SU-DHL-6 (cell line): Measurements from ENCODE around the gene ALOXE3.

Experiments used
- H2AFZ ChIP-seq: fragments of 200-600 bp; sonication (generic); 2 replicates; pipeline ENCODE4 v1.6.1; 2014; ENCODE audit warnings: low read depth, mild to moderate bottlenecking, moderate library complexity, mixed read lengths, antibody characterized with exemption, low read length; ENCODE audit not compliant: severe bottlenecking
- H3F3A ChIP-seq: fragments of 200-600 bp; shearing (Covaris generic); 2 replicates; pipeline ENCODE4 v1.6.0; 2016; ENCODE audit warnings: antibody characterized with exemption, mild to moderate bottlenecking; ENCODE audit not compliant: insufficient read depth
- H3K27ac ChIP-seq: fragments of 200-600 bp; sonication (generic); 2 replicates; pipeline ENCODE4 v1.5.1; 2016; ENCODE audit warnings: low read depth, mild to moderate bottlenecking, low read length, moderate library complexity, mixed read lengths
- H3K27me3 ChIP-seq: fragments of 200-600 bp; sonication (generic), shearing (Covaris generic); 2 replicates; pipeline ENCODE4 v1.6.0; 2014; ENCODE audit warnings: mild to moderate bottlenecking, low read length
- H3K36me3 ChIP-seq: fragments of 200-600 bp; sonication (generic); 2 replicates; pipeline ENCODE4 v1.6.1; 2014; ENCODE audit warnings: mild to moderate bottlenecking, low read length, mixed read lengths
- H3K4me2 ChIP-seq: fragments of 300-600, 200-600 bp; shearing (Covaris generic), sonication (generic); 2 replicates; pipeline ENCODE4 v1.6.0; 2014; ENCODE audit warnings: low read length, low read depth, mild to moderate bottlenecking; ENCODE audit not compliant: poor library complexity, severe bottlenecking
- H3K4me3 ChIP-seq: fragments of 200-600 bp; sonication (generic); 2 replicates; pipeline ENCODE4 v1.5.1; 2014; ENCODE audit warnings: antibody characterized with exemption, low read length, mild to moderate bottlenecking, mixed read lengths; ENCODE audit not compliant: insufficient read depth, poor library complexity, severe bottlenecking
- H3K79me2 ChIP-seq: fragments of 200-600 bp; sonication (generic); 2 replicates; pipeline ENCODE4 v1.6.1; 2014; ENCODE audit warnings: mild to moderate bottlenecking, low read length, moderate library complexity; ENCODE audit not compliant: insufficient read depth
- H3K9ac ChIP-seq: fragments of 200-600 bp; sonication (generic); 2 replicates; pipeline ENCODE4 v1.7.0; 2014; ENCODE audit warnings: mild to moderate bottlenecking, low read length
- H3K9me2 ChIP-seq: fragments of 200-600 bp; sonication (generic); replicated peaks from 2 replicates; pipeline ENCODE4 v1.6.1; 2014; ENCODE audit warnings: low read length; ENCODE audit not compliant: insufficient read depth
- H3K9me3 ChIP-seq: fragments of 200-600 bp; sonication (generic); 2 replicates; pipeline ENCODE4 v1.6.1; 2014; ENCODE audit warnings: low read length, mixed read lengths; ENCODE audit not compliant: insufficient read depth
- H4K20me1 ChIP-seq: fragments of 200-600 bp; sonication (generic); 2 replicates; pipeline ENCODE4 v1.6.1; 2014; ENCODE audit warnings: low read depth, mild to moderate bottlenecking, antibody characterized with exemption, low read length, moderate library complexity, mixed read lengths
- CTCF ChIP-seq: fragments of 200-600 bp; sonication (generic); IDR thresholded peaks from one replicate; pipeline ENCODE4 v1.5.1; 2017; ENCODE audit warnings: antibody characterized with exemption, mild to moderate bottlenecking, low read length, moderate library complexity; ENCODE audit not compliant: insufficient read depth, poor library complexity, severe bottlenecking
- EZH2phosphoT487 ChIP-seq: fragments of 200-600 bp; sonication (generic), shearing (Covaris generic); conservative IDR thresholded peaks from 2 replicates; pipeline ENCODE4 v1.6.1; 2018; ENCODE audit warnings: mild to moderate bottlenecking, antibody characterized with exemption, low read length, moderate library complexity, mixed read lengths

The ALOXE3 gene

GRCh38 chr17:8149419-8150193 is 31.3 kb upstream of the ALOXE3 start:
- no peak overlapping the region for H3K27ac ChIP-seq
- H3K9me3 ChIP-seq, result no peaks in the 10 kb centered on the region
- H3K79me2 ChIP-seq, result peaks cover 5% of the 10 kb centered on the region; the same call in 1 of the 2 replicates
- no peak overlapping the region for H2AFZ ChIP-seq
- no peak overlapping the region for H3K9ac ChIP-seq
- H3K4me2 ChIP-seq, result no peak overlapping the region
- no peaks in the 10 kb centered on the region for H4K20me1 ChIP-seq
- TF ChIP-seq EZH2phosphoT487 (no peak), CTCF (no peak)
- no peaks in the 10 kb centered on the region for H3K36me3 ChIP-seq
- no peaks in the 10 kb centered on the region for H3K9me2 ChIP-seq
- no peak overlapping the region for H3K4me3 ChIP-seq
- 0 out of 2 replicates have a peak, but pooled peaks cover 3% of the 10 kb centered on the region for H3F3A ChIP-seq
- H3K27me3 ChIP-seq, result no peaks in the 10 kb centered on the region

GRCh38 chr17:8148560-8148959 is 30.2 kb upstream of the ALOXE3 start:
- H3K9me2 ChIP-seq, result no peaks in the 10 kb centered on the region
- H3K4me2 ChIP-seq, result no peak overlapping the region
- no peaks in the 10 kb centered on the region for H3K9me3 ChIP-seq
- TF ChIP-seq EZH2phosphoT487 (no peak), CTCF (no peak)
- no peak overlapping the region for H2AFZ ChIP-seq
- no peak overlapping the region for H3K4me3 ChIP-seq
- H3K27me3 ChIP-seq, result no peaks in the 10 kb centered on the region
- no peak overlapping the region for H3K9ac ChIP-seq
- no peak overlapping the region for H3K27ac ChIP-seq
- H4K20me1 ChIP-seq, result no peaks in the 10 kb centered on the region
- no peaks in the 10 kb centered on the region for H3K36me3 ChIP-seq
- H3K79me2 ChIP-seq, result peaks cover 5% of the 10 kb centered on the region; the same call in 1 of the 2 replicates
- 0 out of 2 replicates have a peak, but pooled peaks cover 3% of the 10 kb centered on the region for H3F3A ChIP-seq

- TF ChIP-seq EZH2phosphoT487 (no peak), CTCF (no peak)
- H3K27me3 ChIP-seq, result no peaks in the 10 kb centered on the region
- no peak overlapping the region for H3K27ac ChIP-seq
- H4K20me1 ChIP-seq, result no peaks in the 10 kb centered on the region
- H3K9me3 ChIP-seq, result no peaks in the 10 kb centered on the region
- H2AFZ ChIP-seq, result no peak overlapping the region
- 0 out of 2 replicates have a peak, but pooled peaks cover 3% of the 10 kb centered on the region for H3F3A ChIP-seq
- no peaks in the 10 kb centered on the region for H3K36me3 ChIP-seq
- H3K4me2 ChIP-seq, result no peak overlapping the region
- no peak overlapping the region for H3K4me3 ChIP-seq
- no peak overlapping the region for H3K9ac ChIP-seq
- H3K9me2 ChIP-seq, result no peaks in the 10 kb centered on the region
- peaks cover 5% of the 10 kb centered on the region; the same call in 1 of the 2 replicates for H3K79me2 ChIP-seq
These were observed 29.6 kb upstream of the ALOXE3 start for GRCh38 chr17:8147805-8148404.
